HepG2 (cell line): ENCODE results near the gene NAP1L1. TPM values are rescaled to one million over a fixed set of nuclear protein-coding genes. Genes with fewer than 3 reads are reported as not detected.

Experiments used
- ATAC-seq: fragments of 200-7000 bp; cut with Tn5 transposase; 3 replicates; pipeline ENCODE4 v1.9.1; 2020; ENCODE audit warnings: mild to moderate bottlenecking, moderate library complexity
- BruUV-seq: library from RNA; stranded (reverse); fragments of 400-500 nt; replicated peaks from 2 replicates; lab custom pipeline; 2021; lab: Mats Ljungman, UMichigan
- CTCF ChIA-PET: fragments of 300-600 bp; formaldehyde crosslinking; extraction: SDS; loops from one replicate; lab custom pipeline; 2021; ENCODE audit warnings: low total read pairs, inconsistent platforms, low intra/inter-chr PET ratio; lab: Yijun Ruan, JAX
- POLR2A ChIA-PET: fragments of 350-600 bp; sonication (Branson Sonifier 250); formaldehyde crosslinking; loops from one replicate; lab custom pipeline; 2020; ENCODE audit warnings: antibody characterized with exemption, inconsistent platforms; lab: Yijun Ruan, JAX
- DNase-seq: peaks from one replicate; pipeline ENCODE4 v3.0.0-alpha.2; 2015; ENCODE audit warnings: low spot score
- FAIRE-seq: peaks from 3 replicates; lab custom pipeline; 2011; peaks lifted over from hg19 to GRCh38; lab: Jason Lieb, UNC
- H2AFZ ChIP-seq: one replicate; pipeline ENCODE4 v1.6.1; 2011; ENCODE audit warnings: low read length, inconsistent platforms
- H3K27ac ChIP-seq: fragments of 300-600 bp; 3 replicates; pipeline ENCODE4 v1.8.0; 2011; ENCODE audit warnings: mixed run types, mild to moderate bottlenecking, mixed read lengths, low read length, inconsistent platforms; ENCODE audit not compliant: insufficient read depth; ENCODE audit errors: extremely low read length
- H3K27me3 ChIP-seq, 2 experiments: fragments of 200-600 bp in 1 of 2; 2 replicates in 1 of 2; 3 replicates in 1 of 2; pipeline versions ENCODE4 v1.6.0 to v1.8.0; 2011; ENCODE audit warnings: low read length in 2 of 2, mild to moderate bottlenecking in 2 of 2, moderate library complexity in 2 of 2, inconsistent platforms in 1 of 2; ENCODE audit not compliant: insufficient read depth in 2 of 2, control insufficient read depth in 1 of 2
- H3K36me3 ChIP-seq, 2 experiments: fragments of 200-600 bp in 1 of 2; replicated peaks in 1 of 2; 2 replicates in 1 of 2; 3 replicates in 1 of 2; pipeline versions ENCODE4 v1.5.1 to v1.8.0; 2011; ENCODE audit warnings: low read length in 2 of 2, inconsistent platforms in 1 of 2; ENCODE audit not compliant: insufficient read depth in 2 of 2, control insufficient read depth in 1 of 2
- H3K4me1 ChIP-seq: 2 replicates; pipeline ENCODE4 v1.5.1; 2012; ENCODE audit warnings: low read length, inconsistent platforms; ENCODE audit not compliant: insufficient read depth
- H3K4me2 ChIP-seq: 2 replicates; pipeline ENCODE4 v1.6.0; 2011; ENCODE audit warnings: low read depth, low read length, inconsistent platforms
- H3K4me3 ChIP-seq, 3 experiments: fragments of 200-600 bp in 1 of 3; sonication (generic), shearing (Covaris generic) in 1 of 3; replicated peaks in 1 of 3; 2 replicates each; pipeline ENCODE4 v1.5.1; 2011 to 2016; ENCODE audit warnings: low read length in 3 of 3, inconsistent platforms in 2 of 3, low read depth in 2 of 3, mild to moderate bottlenecking in 2 of 3, control low read depth in 1 of 3, mixed read lengths in 1 of 3; ENCODE audit not compliant: insufficient read depth in 1 of 3
- H3K79me2 ChIP-seq: one replicate; pipeline ENCODE4 v1.6.1; 2011; ENCODE audit warnings: low read length, inconsistent platforms; ENCODE audit not compliant: insufficient read depth
- H3K9ac ChIP-seq: 2 replicates; pipeline ENCODE4 v1.6.0; 2011; ENCODE audit warnings: mild to moderate bottlenecking, low read depth, low read length, inconsistent platforms; ENCODE audit not compliant: insufficient read depth
- H3K9me3 ChIP-seq: 2 replicates; pipeline ENCODE4 v1.5.1; 2012; ENCODE audit warnings: mild to moderate bottlenecking, low read length
- H4K20me1 ChIP-seq: 2 replicates; pipeline ENCODE4 v1.6.0; 2011; ENCODE audit warnings: inconsistent platforms, mild to moderate bottlenecking, low read length, moderate library complexity; ENCODE audit not compliant: insufficient read depth
- CBFB ChIP-seq: sonication (generic); formaldehyde crosslinking; IDR thresholded peaks from 2 replicates; pipeline ENCODE4 v1.4.0; 2020; ENCODE audit warnings: missing genetic modification reagents
- FIP1L1 ChIP-seq: fragments of 200-400 bp; formaldehyde crosslinking; IDR thresholded peaks from 2 replicates; pipeline ENCODE4 v1.6.1; 2018; ENCODE audit warnings: low read depth, mild to moderate bottlenecking, low read length, moderate library complexity, borderline replicate concordance; ENCODE audit not compliant: insufficient read depth
- FOXK1 ChIP-seq: sonication (generic); formaldehyde crosslinking; IDR thresholded peaks from 2 replicates; pipeline ENCODE4 v1.4.0; 2020; ENCODE audit warnings: low read depth, missing genetic modification reagents, borderline replicate concordance
- MAF1 ChIP-seq: sonication (generic); formaldehyde crosslinking; IDR thresholded peaks from 2 replicates; pipeline ENCODE4 v1.5.0; 2020; ENCODE audit warnings: missing genetic modification reagents, borderline replicate concordance
- MNT ChIP-seq: fragments of 450-650 bp; IDR thresholded peaks from 2 replicates; pipeline ENCODE4 v1.6.1; 2016
- RELA ChIP-seq: sonication (generic); formaldehyde crosslinking; IDR thresholded peaks from 2 replicates; pipeline ENCODE4 v1.4.0; 2020; ENCODE audit warnings: missing genetic modification reagents
- SP1 ChIP-seq, 2 experiments: fragments of 450-650 bp in 1 of 2; sonication (generic) in 1 of 2; formaldehyde crosslinking in 1 of 2; IDR thresholded peaks; 2 replicates each; pipeline versions ENCODE4 v1.4.0 to v1.6.1; 2016 to 2020; ENCODE audit warnings: missing genetic modification reagents in 1 of 2
- THYN1 ChIP-seq: sonication (generic); formaldehyde crosslinking; IDR thresholded peaks from 2 replicates; pipeline ENCODE4 v1.8.1; 2023; ENCODE audit warnings: low read depth, mild to moderate bottlenecking, moderate library complexity, missing genetic modification reagents, borderline replicate concordance
- TRAFD1 ChIP-seq: sonication (generic); formaldehyde crosslinking; IDR thresholded peaks from 2 replicates; pipeline ENCODE4 v1.5.1; 2020; ENCODE audit warnings: missing genetic modification reagents, mild to moderate bottlenecking, borderline replicate concordance
- ZBTB7B ChIP-seq: sonication (generic); formaldehyde crosslinking; IDR thresholded peaks from 2 replicates; pipeline ENCODE4 v1.4.0; 2020; ENCODE audit warnings: missing genetic modification reagents
- ZFY ChIP-seq: sonication (generic); formaldehyde crosslinking; IDR thresholded peaks from 2 replicates; pipeline ENCODE4 v1.4.0; 2020; ENCODE audit warnings: missing genetic modification reagents
- ZNF296 ChIP-seq: sonication (generic); formaldehyde crosslinking; conservative IDR thresholded peaks from 2 replicates; pipeline ENCODE4 v1.5.0; 2020; ENCODE audit warnings: mild to moderate bottlenecking, missing genetic modification reagents
- ZNF3 ChIP-seq: IDR thresholded peaks from 2 replicates; pipeline ENCODE4 v1.7.0; 2017; ENCODE audit warnings: inconsistent platforms
- ZNF597 ChIP-seq: sonication (generic); formaldehyde crosslinking; IDR thresholded peaks from 2 replicates; pipeline ENCODE4 v1.5.0; 2020; ENCODE audit warnings: missing genetic modification reagents
- ZNF878 ChIP-seq: sonication (generic); formaldehyde crosslinking; IDR thresholded peaks from 2 replicates; pipeline ENCODE4 v1.8.1; 2023; ENCODE audit warnings: mild to moderate bottlenecking, missing genetic modification reagents, moderate library complexity
- ZSCAN22 ChIP-seq: sonication (generic); formaldehyde crosslinking; IDR thresholded peaks from 2 replicates; pipeline ENCODE4 v1.4.0; 2020; ENCODE audit warnings: mild to moderate bottlenecking, missing genetic modification reagents
- ZXDC ChIP-seq: sonication (generic); formaldehyde crosslinking; IDR thresholded peaks from 2 replicates; pipeline ENCODE4 v1.5.0; 2020; ENCODE audit warnings: mild to moderate bottlenecking, missing genetic modification reagents
- WGBS: methylation state at CpG from one replicate; pipeline ENCODE4 v1.1.6; 2017; ENCODE audit warnings: low lambda C conversion rate; 5-methylcytosine and 5-hydroxymethylcytosine counted together
- in situ Hi-C: cut with HindIII; loops from 2 replicates; pipeline ENCODE4 v1.10.0; 2017; ENCODE audit warnings: low pct_unique_long_range_greater_than_20kb; ENCODE audit not compliant: extremely low pct_ligation_motif_present
- intact Hi-C: fragments of 100-400 bp; cut with micrococcal nuclease; formaldehyde crosslinking; loops from one replicate; pipeline ENCODE4 v1.10.0; 2022; ENCODE audit not compliant: unreplicated experiment
- polyA plus RNA-seq, 8 experiments: library from polyadenylated mRNA; depleted of rRNA in 3 of 8; stranded (reverse) in 7 of 8; unstranded in 1 of 8; fragments of >200 nt; fragmentation: Illumina TruSeq in 4 of 8; extraction: Trizol in 4 of 8; gene quantifications; 2 replicates each; pipeline versions ENCODE4 v1.2.1 to v1.2.3, GENCODE V29; 2011 to 2016; ENCODE audit warnings: low read depth in 4 of 8, missing spikeins in 1 of 8, mixed read lengths in 1 of 8; ENCODE audit not compliant: insufficient read depth in 1 of 8
- total RNA-seq, 5 experiments: library from RNA; depleted of rRNA; stranded (reverse); fragments of >200 nt; fragmentation: Illumina TruSeq; extraction: Trizol; gene quantifications; 2 replicates each; pipeline ENCODE4 v1.2.3, GENCODE V29; 2016; ENCODE audit warnings: low read depth in 1 of 5

NAP1L1 gene
- total and polyA plus RNA-seq, 2 of the 13 experiments (the other 11 are each of a cell fraction or from before 2014, with no cell fraction given) = 207 to 309 TPM

- no peaks in the 10 kb centered on the region for H3K79me2 ChIP-seq
- CTCF ChIA-PET = no interaction called here
- ATAC-seq = no peak
- H3K27me3 ChIP-seq = no peaks in the 10 kb centered on the region
- DNase-seq = no peak
- intact Hi-C loops = no loop called here
- H3K9ac ChIP-seq = no peak overlapping the region
- POLR2A ChIA-PET = no interaction called here
- WGBS = 98% methylated on average over 1 of the region's 1 CpG
- no peak overlapping the region for H2AFZ ChIP-seq
- H3K36me3 ChIP-seq = no peaks in the 10 kb centered on the region
- no peak overlapping the region for H3K4me3 ChIP-seq
- H3K27ac ChIP-seq = no peak overlapping the region
- FAIRE-seq = no peak
- in situ Hi-C loops = no loop called here
- H4K20me1 ChIP-seq = no peaks in the 10 kb centered on the region
- BruUV-seq = no TSS peak
- H3K9me3 ChIP-seq = no peaks in the 10 kb centered on the region
- H3K4me2 ChIP-seq = no peak overlapping the region
- H3K4me1 ChIP-seq = peaks cover 7% of the 10 kb centered on the region
- TF ChIP-seq MAF1 (no peak), ZNF878 (CRISPR knock-in tag) (no peak), FOXK1 (CRISPR knock-in tag) (no peak), MNT (no peak), TRAFD1 (no peak), ZSCAN22 (CRISPR knock-in tag) (no peak), FIP1L1 (no peak), ZBTB7B (CRISPR knock-in tag) (no peak), ZNF296 (no peak), RELA (CRISPR knock-in tag) (no peak), ZNF597 (CRISPR knock-in tag) (no peak), ZNF3 (CRISPR knock-in tag) (no peak), SP1 (IDR thresholded peaks at IDR 0.05) (no peak), SP1 (CRISPR knock-in tag; IDR thresholded peaks at IDR 0.05) (no peak), CBFB (CRISPR knock-in tag) (no peak), ZFY (CRISPR knock-in tag) (no peak), ZXDC (no peak), THYN1 (CRISPR knock-in tag) (no peak)
Observed at GRCh38 chr12:76002598-76003354, 81.7 kb downstream of the NAP1L1 start.
